ENCODE data around the gene C20orf173. TPM values are rescaled to one million over a fixed set of nuclear protein-coding genes. Genes with fewer than 3 reads are reported as not detected.

Gene C20orf173
- total RNA-seq, 1 experiment from 2014 or later = not detected

DNA sequence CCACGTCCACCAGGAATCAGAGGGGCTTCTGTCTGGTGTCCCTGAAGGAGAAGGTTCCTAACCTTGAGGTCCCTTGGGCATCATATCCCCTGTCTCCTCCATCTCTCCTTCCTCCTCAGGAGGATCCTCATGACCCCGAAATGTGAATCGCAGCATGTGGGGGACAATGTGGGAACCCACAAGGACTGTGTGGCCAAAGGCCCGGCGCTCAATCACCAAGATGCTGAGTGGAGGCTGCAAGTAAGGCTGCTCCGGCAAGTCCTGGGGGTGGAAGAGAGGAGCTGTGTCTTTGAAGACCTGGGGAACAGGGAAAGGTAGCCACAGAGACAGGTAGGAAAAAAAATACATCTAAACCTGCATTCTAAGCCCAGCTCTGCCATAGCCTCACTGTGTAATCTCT, 49.7 kb upstream of the C20orf173 start:
- no peaks in the 10 kb centered on the region for H4K20me1 ChIP-seq (ENCODE audit: insufficient read depth)
- H3K4me1 ChIP-seq (ENCODE audit: control insufficient read depth in 1 of 2, insufficient read depth in 2 of 2, low read length in 2 of 2) = no peaks in the 10 kb centered on the region
- TF ChIP-seq EZH2 (IDR thresholded peaks at IDR 0.05) = no peak
- no peak for TF ChIP-seq CBX3 (IDR thresholded peaks at IDR 0.05; ENCODE audit: low read depth)
- no peak for TF ChIP-seq YY1 (IDR thresholded peaks at IDR 0.05; ENCODE audit: extremely low read depth, insufficient replicate concordance, low read depth, low read length)
- TF ChIP-seq, protein P1, sequence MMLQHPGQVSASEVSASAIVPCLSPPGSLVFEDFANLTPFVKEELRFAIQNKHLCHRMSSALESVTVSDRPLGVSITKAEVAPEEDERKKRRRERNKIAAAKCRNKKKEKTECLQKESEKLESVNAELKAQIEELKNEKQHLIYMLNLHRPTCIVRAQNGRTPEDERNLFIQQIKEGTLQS (IDR thresholded peaks at IDR 0.05) = no peak
- no peak for TF ChIP-seq SP1 (IDR thresholded peaks at IDR 0.05; ENCODE audit: low read depth)
- TF ChIP-seq FOSL1 (IDR thresholded peaks at IDR 0.05; ENCODE audit: low read depth) = no peak
- no peak for TF ChIP-seq EZH2phosphoT487 (IDR thresholded peaks at IDR 0.05; ENCODE audit: borderline replicate concordance)
- no peak for TF ChIP-seq ZFX (IDR thresholded peaks at IDR 0.05)
- no peak for TF ChIP-seq POLR2AphosphoS5 (IDR thresholded peaks at IDR 0.05; ENCODE audit: low read depth, low read length)
- no peak for TF ChIP-seq TCF7L2 (IDR thresholded peaks at IDR 0.05; ENCODE audit: borderline replicate concordance, extremely low read depth, insufficient read depth, insufficient read length)
- TF ChIP-seq, protein P2, sequence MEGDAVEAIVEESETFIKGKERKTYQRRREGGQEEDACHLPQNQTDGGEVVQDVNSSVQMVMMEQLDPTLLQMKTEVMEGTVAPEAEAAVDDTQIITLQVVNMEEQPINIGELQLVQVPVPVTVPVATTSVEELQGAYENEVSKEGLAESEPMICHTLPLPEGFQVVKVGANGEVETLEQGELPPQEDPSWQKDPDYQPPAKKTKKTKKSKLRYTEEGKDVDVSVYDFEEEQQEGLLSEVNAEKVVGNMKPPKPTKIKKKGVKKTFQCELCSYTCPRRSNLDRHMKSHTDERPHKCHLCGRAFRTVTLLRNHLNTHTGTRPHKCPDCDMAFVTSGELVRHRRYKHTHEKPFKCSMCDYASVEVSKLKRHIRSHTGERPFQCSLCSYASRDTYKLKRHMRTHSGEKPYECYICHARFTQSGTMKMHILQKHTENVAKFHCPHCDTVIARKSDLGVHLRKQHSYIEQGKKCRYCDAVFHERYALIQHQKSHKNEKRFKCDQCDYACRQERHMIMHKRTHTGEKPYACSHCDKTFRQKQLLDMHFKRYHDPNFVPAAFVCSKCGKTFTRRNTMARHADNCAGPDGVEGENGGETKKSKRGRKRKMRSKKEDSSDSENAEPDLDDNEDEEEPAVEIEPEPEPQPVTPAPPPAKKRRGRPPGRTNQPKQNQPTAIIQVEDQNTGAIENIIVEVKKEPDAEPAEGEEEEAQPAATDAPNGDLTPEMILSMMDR (IDR thresholded peaks at IDR 0.05 in 2 of 3, conservative IDR thresholded peaks at IDR 0.05 in 1 of 3; ENCODE audit: borderline replicate concordance in 1 of 3, insufficient read depth in 1 of 3, low read depth in 2 of 3, low read length in 2 of 3) = no peak
- no peak for TF ChIP-seq CEBPB (IDR thresholded peaks at IDR 0.05; ENCODE audit: low read depth)
- no peak for TF ChIP-seq EGR1 (IDR thresholded peaks at IDR 0.05; ENCODE audit: low read depth)
- TF ChIP-seq, protein P3, sequence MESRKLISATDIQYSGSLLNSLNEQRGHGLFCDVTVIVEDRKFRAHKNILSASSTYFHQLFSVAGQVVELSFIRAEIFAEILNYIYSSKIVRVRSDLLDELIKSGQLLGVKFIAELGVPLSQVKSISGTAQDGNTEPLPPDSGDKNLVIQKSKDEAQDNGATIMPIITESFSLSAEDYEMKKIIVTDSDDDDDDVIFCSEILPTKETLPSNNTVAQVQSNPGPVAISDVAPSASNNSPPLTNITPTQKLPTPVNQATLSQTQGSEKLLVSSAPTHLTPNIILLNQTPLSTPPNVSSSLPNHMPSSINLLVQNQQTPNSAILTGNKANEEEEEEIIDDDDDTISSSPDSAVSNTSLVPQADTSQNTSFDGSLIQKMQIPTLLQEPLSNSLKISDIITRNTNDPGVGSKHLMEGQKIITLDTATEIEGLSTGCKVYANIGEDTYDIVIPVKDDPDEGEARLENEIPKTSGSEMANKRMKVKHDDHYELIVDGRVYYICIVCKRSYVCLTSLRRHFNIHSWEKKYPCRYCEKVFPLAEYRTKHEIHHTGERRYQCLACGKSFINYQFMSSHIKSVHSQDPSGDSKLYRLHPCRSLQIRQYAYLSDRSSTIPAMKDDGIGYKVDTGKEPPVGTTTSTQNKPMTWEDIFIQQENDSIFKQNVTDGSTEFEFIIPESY (IDR thresholded peaks at IDR 0.05; ENCODE audit: extremely low read depth, insufficient replicate concordance, low read length) = no peak
- TF ChIP-seq POLR2A (IDR thresholded peaks at IDR 0.05; ENCODE audit: borderline replicate concordance, extremely low read depth, insufficient read depth, insufficient read length) = no peak
- TF ChIP-seq, protein P4, sequence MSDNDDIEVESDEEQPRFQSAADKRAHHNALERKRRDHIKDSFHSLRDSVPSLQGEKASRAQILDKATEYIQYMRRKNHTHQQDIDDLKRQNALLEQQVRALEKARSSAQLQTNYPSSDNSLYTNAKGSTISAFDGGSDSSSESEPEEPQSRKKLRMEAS (IDR thresholded peaks at IDR 0.05) = no peak
- no peak for TF ChIP-seq JUND (IDR thresholded peaks at IDR 0.05)
- TF ChIP-seq RAD21 (IDR thresholded peaks at IDR 0.05; ENCODE audit: low read depth) = no peak
- TF ChIP-seq, protein P5, sequence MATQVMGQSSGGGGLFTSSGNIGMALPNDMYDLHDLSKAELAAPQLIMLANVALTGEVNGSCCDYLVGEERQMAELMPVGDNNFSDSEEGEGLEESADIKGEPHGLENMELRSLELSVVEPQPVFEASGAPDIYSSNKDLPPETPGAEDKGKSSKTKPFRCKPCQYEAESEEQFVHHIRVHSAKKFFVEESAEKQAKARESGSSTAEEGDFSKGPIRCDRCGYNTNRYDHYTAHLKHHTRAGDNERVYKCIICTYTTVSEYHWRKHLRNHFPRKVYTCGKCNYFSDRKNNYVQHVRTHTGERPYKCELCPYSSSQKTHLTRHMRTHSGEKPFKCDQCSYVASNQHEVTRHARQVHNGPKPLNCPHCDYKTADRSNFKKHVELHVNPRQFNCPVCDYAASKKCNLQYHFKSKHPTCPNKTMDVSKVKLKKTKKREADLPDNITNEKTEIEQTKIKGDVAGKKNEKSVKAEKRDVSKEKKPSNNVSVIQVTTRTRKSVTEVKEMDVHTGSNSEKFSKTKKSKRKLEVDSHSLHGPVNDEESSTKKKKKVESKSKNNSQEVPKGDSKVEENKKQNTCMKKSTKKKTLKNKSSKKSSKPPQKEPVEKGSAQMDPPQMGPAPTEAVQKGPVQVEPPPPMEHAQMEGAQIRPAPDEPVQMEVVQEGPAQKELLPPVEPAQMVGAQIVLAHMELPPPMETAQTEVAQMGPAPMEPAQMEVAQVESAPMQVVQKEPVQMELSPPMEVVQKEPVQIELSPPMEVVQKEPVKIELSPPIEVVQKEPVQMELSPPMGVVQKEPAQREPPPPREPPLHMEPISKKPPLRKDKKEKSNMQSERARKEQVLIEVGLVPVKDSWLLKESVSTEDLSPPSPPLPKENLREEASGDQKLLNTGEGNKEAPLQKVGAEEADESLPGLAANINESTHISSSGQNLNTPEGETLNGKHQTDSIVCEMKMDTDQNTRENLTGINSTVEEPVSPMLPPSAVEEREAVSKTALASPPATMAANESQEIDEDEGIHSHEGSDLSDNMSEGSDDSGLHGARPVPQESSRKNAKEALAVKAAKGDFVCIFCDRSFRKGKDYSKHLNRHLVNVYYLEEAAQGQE (IDR thresholded peaks at IDR 0.05; ENCODE audit: low read depth) = no peak
- no peak for TF ChIP-seq SRF (IDR thresholded peaks at IDR 0.05; ENCODE audit: low read depth)
- no TSS peak for BruUV-seq (replicated peaks)
- ATAC-seq = no peak
- H3K9ac ChIP-seq (ENCODE audit: low read length) = no peak overlapping the region
- no peak overlapping the region for H3K4me2 ChIP-seq (ENCODE audit: low read length)
- H3K9me3 ChIP-seq (ENCODE audit: control insufficient read depth in 1 of 2, insufficient read depth in 1 of 2, low read depth in 1 of 2, low read length in 2 of 2) = no peaks in the 10 kb centered on the region
- CTCF ChIA-PET = no interaction called here
- H3K4me3 ChIP-seq (replicated peaks in 1 of 2; ENCODE audit: low read depth in 1 of 2, low read length in 2 of 2) = no peak overlapping the region
- H3K9me2 ChIP-seq (ENCODE audit: insufficient read depth) = no peaks in the 10 kb centered on the region
- H3K27me3 ChIP-seq (ENCODE audit: insufficient read depth, low read length) = no peaks in the 10 kb centered on the region
- H3K36me3 ChIP-seq (ENCODE audit: control insufficient read depth in 1 of 2, insufficient read depth in 2 of 2, low read length in 2 of 2) = no peaks in the 10 kb centered on the region
- RAD21 ChIA-PET (ENCODE audit: low non-redundant PET in 1 of 2, low total read pairs in 2 of 2, uncharacterized antibody in 2 of 2, unreplicated experiment in 2 of 2) = no interaction called here
- no peaks in the 10 kb centered on the region for H3K79me2 ChIP-seq (ENCODE audit: insufficient read depth, low read length)
- intact Hi-C loops (cut with micrococcal nuclease) = no loop called here
- H3K27ac ChIP-seq (ENCODE audit: low read depth, low read length) = no peak overlapping the region
- POLR2A ChIA-PET = no interaction called here
- H2AFZ ChIP-seq (ENCODE audit: low read depth, low read length, poor library complexity, severe bottlenecking) = no peak overlapping the region
- no peak for DNase-seq (ENCODE audit: low read depth, low spot score)

All from HCT116 (cell line).